NCI-H2029 (cell line): ENCODE results near the gene CDC25B.

Source experiments
- DNase-seq: peaks from one replicate; lab custom pipeline; 2025; lab: John Stamatoyannopoulos, UW

CDC25B gene

GRCh38 chr20:3795511-3796468 lies at the start of gene CDC25B:
Gene CDC25B, plus strand, starts transcription at chr20:3796310. Its CDS starts 222 bp downstream, at chr20:3796532.
- DNase-seq, result peak; percentile 91

GRCh38 chr20:3747471-3747870 lies 48.6 kb upstream of the CDC25B start:
- DNase-seq, result no peak

- DNase-seq, result no peak
Measured at GRCh38 chr20:3748073-3748472, 48.0 kb upstream of the CDC25B start.

DNA sequence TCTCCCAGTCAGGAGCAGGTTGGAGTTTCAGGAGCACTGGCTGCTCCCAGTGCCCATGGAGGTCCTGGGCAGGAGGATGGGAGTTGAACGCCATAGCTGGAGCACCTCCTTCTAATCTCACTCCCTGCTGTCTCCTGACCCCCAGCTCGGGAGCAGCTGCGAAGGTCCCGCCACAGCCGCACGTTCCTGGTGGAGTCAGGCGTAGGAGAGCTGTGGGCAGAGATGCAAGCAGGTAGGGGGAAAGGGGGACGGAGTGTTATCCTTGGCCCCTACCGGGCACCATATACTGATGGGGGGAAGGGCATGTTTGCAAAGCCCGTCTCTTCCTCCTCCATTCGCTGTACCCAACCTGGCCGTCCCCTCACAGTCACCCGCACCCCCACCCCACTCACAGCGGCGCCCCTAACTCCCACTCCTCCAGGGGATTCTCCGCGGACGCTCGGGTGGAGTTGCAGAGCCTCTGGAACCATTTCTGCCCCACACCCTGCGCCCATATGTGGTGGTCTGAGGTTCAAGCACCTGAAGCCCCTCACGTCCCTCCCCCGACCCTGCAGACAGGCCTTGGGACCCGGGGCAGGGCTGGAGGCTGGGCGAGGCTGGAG lies 46.9 kb upstream of the CDC25B start:
- DNase-seq, result no peak

- DNase-seq, result peak; percentile 25
Measured at GRCh38 chr20:3749689-3750531, 46.2 kb upstream of the CDC25B start.

- DNase-seq, result no peak
Measured at GRCh38 chr20:3751305-3751674, 44.8 kb upstream of the CDC25B start.

DNA sequence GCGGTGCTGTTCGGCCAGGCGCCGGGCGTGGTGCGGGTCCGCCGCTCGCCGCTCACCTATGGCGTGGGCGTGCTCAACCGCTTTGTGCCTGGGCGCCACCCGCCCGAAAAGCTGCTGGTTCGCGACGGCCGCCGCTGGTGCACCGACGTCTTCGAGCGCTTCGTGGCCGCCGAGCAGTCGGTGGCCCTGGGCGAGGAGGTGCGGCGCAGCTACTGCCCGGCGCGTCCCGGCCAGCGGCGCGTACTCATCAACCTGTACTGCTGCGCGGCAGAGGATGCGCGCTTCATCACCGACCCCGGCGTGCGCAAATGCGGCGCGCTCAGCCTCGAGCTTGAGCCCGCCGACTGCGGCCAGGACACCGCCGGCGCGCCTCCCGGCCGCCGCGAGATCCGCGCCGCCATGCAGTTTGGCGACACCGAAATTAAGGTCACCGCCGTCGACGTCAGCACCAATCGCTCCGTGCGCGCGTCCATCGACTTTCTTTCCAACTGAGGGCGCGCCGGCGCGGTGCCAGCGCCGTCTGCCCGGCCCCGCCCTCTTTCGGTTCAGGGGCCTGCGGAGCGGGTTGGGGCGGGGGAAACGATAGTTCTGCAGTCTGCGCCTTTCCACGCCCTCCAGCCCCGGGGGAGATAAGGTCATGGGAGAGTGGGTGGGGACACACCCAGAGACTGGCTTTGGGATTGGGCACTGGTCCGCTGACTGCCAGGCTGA lies 44.3 kb upstream of the CDC25B start:
- DNase-seq, result peak; percentile 54

GRCh38 chr20:3752386-3752759 lies 43.7 kb upstream of the CDC25B start:
- no peak for DNase-seq

- DNase-seq, result peak; percentile 41
Measured at GRCh38 chr20:3753098-3753497, 43.0 kb upstream of the CDC25B start.

DNA sequence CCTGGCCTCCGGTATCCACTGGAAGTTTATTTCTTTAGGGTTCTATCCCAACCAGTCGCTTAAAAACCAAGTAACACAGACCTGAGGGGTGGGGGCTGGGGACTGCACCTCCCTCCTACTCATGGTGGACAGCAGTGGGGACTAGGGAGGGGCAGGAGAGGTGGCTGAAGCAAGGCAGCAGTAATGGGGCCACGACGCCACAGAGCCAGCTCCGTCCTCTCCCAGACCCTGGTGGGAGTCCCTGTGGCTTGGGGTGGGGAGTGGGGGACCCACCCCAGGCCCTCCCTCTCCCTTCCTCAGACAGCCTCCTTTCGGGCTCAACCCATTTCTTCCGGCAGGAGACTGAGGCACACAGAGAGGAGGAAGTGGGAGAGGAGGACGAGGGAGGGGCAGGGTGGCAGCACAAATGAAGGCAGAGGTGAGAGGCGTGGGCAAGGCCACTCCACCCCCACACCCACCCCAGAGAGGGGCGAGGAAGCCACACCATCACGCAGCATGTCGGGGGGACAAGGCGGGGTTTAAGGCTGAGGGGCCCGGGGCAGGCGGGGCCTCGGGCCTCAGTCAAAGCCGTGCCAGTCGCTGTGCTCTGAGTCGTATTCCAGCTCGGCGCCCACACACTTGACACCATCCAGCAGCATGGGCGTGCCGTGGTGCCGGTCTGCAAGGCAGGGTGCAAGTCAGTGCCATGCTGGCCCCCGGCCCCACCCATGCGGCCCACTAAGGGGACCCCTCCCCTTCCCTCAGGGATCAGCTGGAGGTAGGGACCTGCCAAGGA lies 42.4 kb upstream of the CDC25B start:
- no peak for DNase-seq

DNA sequence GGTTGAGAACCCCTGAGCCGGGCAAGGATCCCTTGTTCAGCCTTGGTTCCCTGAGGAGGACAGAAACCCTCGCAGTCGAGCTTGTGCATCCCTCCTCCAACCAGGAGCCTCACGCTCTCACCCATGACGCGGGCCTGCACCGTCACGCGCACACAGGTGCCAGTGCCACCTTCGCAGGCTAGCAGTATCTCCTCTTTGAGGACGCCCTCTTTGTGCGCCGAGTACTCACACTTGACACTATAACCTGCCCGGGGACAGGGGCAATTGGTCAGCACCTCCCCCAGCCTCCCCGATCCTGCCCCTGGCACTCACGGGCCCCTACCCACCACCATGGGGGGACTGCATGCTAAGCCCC lies 41.9 kb upstream of the CDC25B start:
- no peak for DNase-seq

DNA sequence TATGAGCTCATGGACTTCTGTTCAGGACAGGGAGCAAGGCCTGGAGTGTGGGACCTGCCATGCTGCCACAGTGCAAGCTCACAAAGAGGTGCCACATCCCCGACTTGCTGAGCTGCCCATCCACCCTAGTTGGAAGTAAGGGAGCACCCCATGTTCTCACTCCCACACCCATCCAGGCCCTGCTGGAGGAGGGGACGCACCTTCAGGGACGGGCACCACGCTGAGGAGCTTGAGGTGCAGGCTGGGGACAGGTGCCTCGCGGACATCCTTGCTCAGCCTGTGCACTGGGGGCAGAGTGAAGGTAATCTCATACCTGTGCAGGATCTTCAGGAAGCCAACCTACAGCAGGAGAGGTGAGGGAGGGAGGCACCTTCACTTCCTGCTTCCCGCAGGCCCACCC lies 40.8 kb upstream of the CDC25B start:
- DNase-seq, result no peak

GRCh38 chr20:3755814-3756480 lies 40.2 kb upstream of the CDC25B start:
- DNase-seq, result no peak

GRCh38 chr20:3757268-3757667 lies 38.8 kb upstream of the CDC25B start:
- no peak for DNase-seq

DNA sequence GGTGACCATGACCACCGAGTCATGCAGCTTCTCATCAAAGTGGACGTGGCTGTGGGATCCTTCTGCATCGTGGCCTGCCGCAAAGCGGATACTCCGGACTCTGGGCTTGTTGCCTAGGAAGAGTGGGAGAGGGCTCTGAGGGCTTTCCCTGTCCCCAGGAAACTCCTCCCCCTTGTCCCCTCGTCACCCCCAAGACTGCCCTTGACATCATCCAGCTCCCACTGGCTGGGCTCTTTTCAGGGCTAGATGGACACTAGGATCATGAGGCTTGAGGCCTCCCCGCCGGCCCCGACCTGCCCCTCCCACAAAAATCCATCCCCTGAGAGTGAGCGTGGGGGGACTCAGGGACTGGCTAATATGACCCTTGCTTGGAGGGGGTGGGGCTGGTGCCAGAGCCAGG lies 37.5 kb upstream of the CDC25B start:
- DNase-seq, result no peak

DNA sequence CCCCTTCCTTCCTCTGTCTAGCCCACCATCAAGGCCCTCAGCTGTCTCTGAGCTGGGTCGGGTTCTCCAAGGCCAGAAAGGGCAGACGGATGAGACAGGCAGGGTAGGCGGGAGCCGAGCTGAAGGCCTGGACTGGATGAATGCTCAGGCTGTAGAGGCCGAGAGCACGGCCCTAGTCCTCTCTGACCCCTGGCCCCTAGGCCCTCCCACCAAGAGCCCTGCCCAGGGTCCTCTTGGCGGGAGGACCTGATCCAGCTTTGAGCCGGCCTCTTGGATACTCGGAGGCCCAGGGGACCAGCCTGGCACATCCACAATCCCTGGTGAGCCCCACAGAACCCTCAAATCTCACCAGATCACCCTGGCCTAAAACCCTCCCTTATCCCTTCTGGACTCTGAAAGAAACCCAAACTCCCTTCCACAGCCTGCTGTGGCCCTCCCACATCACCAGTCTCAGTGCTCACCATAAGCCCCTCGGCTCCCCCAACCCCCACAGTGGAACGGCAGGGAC lies 36.7 kb upstream of the CDC25B start:
- DNase-seq, result no peak

GRCh38 chr20:3759884-3760283 lies 36.2 kb upstream of the CDC25B start:
- no peak for DNase-seq

DNA sequence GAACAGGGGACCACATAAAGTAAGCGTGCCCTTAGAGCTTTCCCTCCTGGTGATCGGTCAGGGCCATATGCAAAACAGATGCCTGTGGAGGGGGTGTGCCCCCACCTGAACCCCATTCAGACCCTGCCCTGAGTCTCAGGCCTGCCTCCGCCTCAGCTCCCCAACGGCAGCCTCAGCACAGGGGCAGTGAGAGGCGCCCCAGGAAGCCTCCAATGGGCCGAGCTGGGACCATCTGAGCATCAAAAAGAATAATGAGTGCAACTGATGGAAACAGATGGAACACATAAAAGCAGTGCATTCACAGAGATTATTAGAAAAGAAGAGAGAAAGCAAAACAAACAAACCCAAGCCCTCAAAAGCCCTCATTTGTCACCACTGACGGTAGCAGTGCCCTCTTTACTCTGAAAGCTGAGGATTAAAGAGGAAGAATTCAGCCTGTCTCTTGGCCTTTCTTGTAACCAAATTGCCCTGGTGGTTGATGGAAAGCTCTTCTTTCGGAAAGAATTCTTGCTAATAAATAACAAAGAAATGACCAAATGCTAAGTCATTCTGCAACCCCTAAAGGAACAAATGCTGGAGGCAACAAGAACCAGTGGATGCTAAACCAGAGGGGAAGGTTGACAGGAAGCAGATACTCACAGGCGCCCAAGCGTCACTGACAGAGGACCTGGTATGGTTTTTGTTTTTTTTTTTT lies 35.3 kb upstream of the CDC25B start:
- DNase-seq, result no peak

- DNase-seq, result no peak
Measured at GRCh38 chr20:3763671-3764601, 32.2 kb upstream of the CDC25B start.
